HEK293 (cell line): ENCODE data around the gene ZNF219.

Experiments
- BCL11A ChIP-seq: fragments of 450-650 bp; formaldehyde crosslinking; IDR thresholded peaks from 2 replicates; pipeline ENCODE4 v1.5.1; 2016; ENCODE audit warnings: low read depth, missing biosample characterization, missing genetic modification characterization
- EGR2 ChIP-seq: fragments of 450-650 bp; formaldehyde crosslinking; IDR thresholded peaks from 2 replicates; pipeline ENCODE4 v1.5.1; 2016; ENCODE audit warnings: low read depth, missing biosample characterization, missing genetic modification characterization
- GFI1B ChIP-seq: fragments of 450-650 bp; formaldehyde crosslinking; IDR thresholded peaks from 2 replicates; pipeline ENCODE4 v1.5.1; 2016; ENCODE audit warnings: missing biosample characterization, missing genetic modification characterization
- GLIS2 ChIP-seq: fragments of 450-650 bp; formaldehyde crosslinking; IDR thresholded peaks from 2 replicates; pipeline ENCODE4 v1.5.1; 2016; ENCODE audit warnings: missing biosample characterization, missing genetic modification characterization
- HIC1 ChIP-seq: fragments of 450-650 bp; formaldehyde crosslinking; IDR thresholded peaks from 2 replicates; pipeline ENCODE4 v1.5.1; 2016; ENCODE audit warnings: missing biosample characterization, missing genetic modification characterization
- IKZF3 ChIP-seq: fragments of 450-650 bp; IDR thresholded peaks from 2 replicates; pipeline ENCODE4 v1.5.0; 2018; ENCODE audit warnings: missing biosample characterization, mild to moderate bottlenecking, missing genetic modification characterization, moderate library complexity
- MYNN ChIP-seq: fragments of 450-650 bp; formaldehyde crosslinking; IDR thresholded peaks from 2 replicates; pipeline ENCODE4 v1.5.1; 2016; ENCODE audit warnings: missing biosample characterization, missing genetic modification characterization, borderline replicate concordance
- OVOL3 ChIP-seq: fragments of 450-650 bp; formaldehyde crosslinking; IDR thresholded peaks from 2 replicates; pipeline ENCODE4 v1.5.1; 2016; ENCODE audit warnings: missing biosample characterization, missing genetic modification characterization
- PATZ1 ChIP-seq: fragments of 450-650 bp; formaldehyde crosslinking; IDR thresholded peaks from 2 replicates; pipeline ENCODE4 v1.5.1; 2016; ENCODE audit warnings: missing biosample characterization, missing genetic modification characterization
- PBX3 ChIP-seq: sonication (generic); formaldehyde crosslinking; IDR thresholded peaks from 2 replicates; pipeline ENCODE4 v1.8.1; 2022; ENCODE audit warnings: mild to moderate bottlenecking, moderate library complexity, missing genetic modification reagents
- PRDM4 ChIP-seq: fragments of 450-650 bp; formaldehyde crosslinking; IDR thresholded peaks from 2 replicates; pipeline ENCODE4 v1.5.1; 2017; ENCODE audit warnings: missing biosample characterization, missing genetic modification characterization
- SALL2 ChIP-seq: fragments of 450-650 bp; formaldehyde crosslinking; IDR thresholded peaks from 2 replicates; pipeline ENCODE4 v1.5.0; 2017; ENCODE audit warnings: missing biosample characterization, mild to moderate bottlenecking, missing genetic modification characterization, borderline replicate concordance
- SETDB1 ChIP-seq: IDR thresholded peaks from one replicate; pipeline ENCODE4 v1.6.1; 2017; ENCODE audit warnings: mild to moderate bottlenecking, low read length, moderate library complexity, mixed read lengths; ENCODE audit not compliant: insufficient read length
- TCF7L2 ChIP-seq: IDR thresholded peaks from 2 replicates; pipeline ENCODE4 v1.6.1; 2011; ENCODE audit warnings: low read depth, mild to moderate bottlenecking, inconsistent platforms, low read length, moderate library complexity, borderline replicate concordance
- WT1 ChIP-seq: fragments of 450-650 bp; formaldehyde crosslinking; IDR thresholded peaks from 2 replicates; pipeline ENCODE4 v1.5.1; 2016; ENCODE audit warnings: missing biosample characterization, missing genetic modification characterization
- ZFHX2 ChIP-seq: fragments of 450-650 bp; formaldehyde crosslinking; conservative IDR thresholded peaks from 2 replicates; pipeline ENCODE4 v1.5.1; 2016; ENCODE audit warnings: missing biosample characterization, missing genetic modification characterization
- ZNF155 ChIP-seq: fragments of 450-650 bp; formaldehyde crosslinking; IDR thresholded peaks from 2 replicates; pipeline ENCODE4 v1.5.1; 2016; ENCODE audit warnings: missing biosample characterization, missing genetic modification characterization
- ZNF202 ChIP-seq: fragments of 450-650 bp; formaldehyde crosslinking; IDR thresholded peaks from 2 replicates; pipeline ENCODE4 v1.5.1; 2016; ENCODE audit warnings: missing biosample characterization, missing genetic modification characterization, borderline replicate concordance
- ZNF221 ChIP-seq: fragments of 450-650 bp; formaldehyde crosslinking; IDR thresholded peaks from 2 replicates; pipeline ENCODE4 v1.5.1; 2017; ENCODE audit warnings: missing biosample characterization, missing genetic modification characterization, borderline replicate concordance
- ZNF248 ChIP-seq: fragments of 450-650 bp; formaldehyde crosslinking; IDR thresholded peaks from 2 replicates; pipeline ENCODE4 v1.5.1; 2017; ENCODE audit warnings: missing biosample characterization, missing genetic modification characterization
- ZNF311 ChIP-seq: fragments of 450-650 bp; formaldehyde crosslinking; IDR thresholded peaks from 2 replicates; pipeline ENCODE4 v1.5.1; 2017; ENCODE audit warnings: missing biosample characterization, missing genetic modification characterization, borderline replicate concordance
- ZNF549 ChIP-seq: fragments of 450-650 bp; IDR thresholded peaks from 2 replicates; pipeline ENCODE4 v1.5.1; 2018; ENCODE audit warnings: missing biosample characterization, missing genetic modification characterization, mild to moderate bottlenecking, inconsistent platforms, moderate library complexity
- ZNF561 ChIP-seq: fragments of 450-650 bp; IDR thresholded peaks from 2 replicates; pipeline ENCODE4 v1.5.1; 2018; ENCODE audit warnings: missing biosample characterization, missing genetic modification characterization, borderline replicate concordance
- ZNF624 ChIP-seq: fragments of 450-650 bp; formaldehyde crosslinking; IDR thresholded peaks from 2 replicates; pipeline ENCODE4 v1.5.1; 2017; ENCODE audit warnings: missing biosample characterization, missing genetic modification characterization
- ZNF843 ChIP-seq: fragments of 450-650 bp; formaldehyde crosslinking; IDR thresholded peaks from 2 replicates; pipeline ENCODE4 v1.5.1; 2016; ENCODE audit warnings: missing biosample characterization, missing genetic modification characterization
- ZSCAN30 ChIP-seq: fragments of 450-650 bp; IDR thresholded peaks from 2 replicates; pipeline ENCODE4 v1.5.1; 2018; ENCODE audit warnings: missing biosample characterization, mild to moderate bottlenecking, missing genetic modification characterization, moderate library complexity

The ZNF219 gene

GRCh38 chr14:21092273-21093011 is 6.0 kb downstream of the ZNF219 start (continued):
- TF ChIP-seq MYNN (tag by site-specific recombination) (no peak), PBX3 (CRISPR knock-in tag) (0 out of 2 replicates have a peak, but pooled peaks have one; percentile 55), SALL2 (tag by site-specific recombination) (no peak), HIC1 (tag by site-specific recombination) (no peak), BCL11A (tag by site-specific recombination) (no peak), ZNF221 (tag by site-specific recombination) (no peak), GLIS2 (tag by site-specific recombination) (no peak), ZNF155 (tag by site-specific recombination) (no peak), ZNF311 (no peak), ZNF624 (no peak), PATZ1 (no peak), WT1 (no peak), SETDB1 (no peak), TCF7L2 (no peak), ZNF561 (tag by site-specific recombination) (no peak), ZFHX2 (tag by site-specific recombination) (peak; percentile 25), ZSCAN30 (tag by site-specific recombination) (peak; percentile 62; the same call in 1 of the 2 replicates), PRDM4 (no peak), ZNF549 (no peak), ZNF843 (tag by site-specific recombination) (0 out of 2 replicates have a peak, but pooled peaks have one; percentile 28), GFI1B (tag by site-specific recombination) (no peak), IKZF3 (tag by site-specific recombination) (peak; percentile 19; the same call in 1 of the 2 replicates), OVOL3 (tag by site-specific recombination) (no peak), ZNF202 (tag by site-specific recombination) (no peak), ZNF248 (tag by site-specific recombination) (no peak), EGR2 (no peak)
- TF ChIP-seq, all 188 proteins: peak for 26
